SK-N-SH (cell line): ENCODE measurements around the gene CAMK2B. TPM values are rescaled to one million over a fixed set of nuclear protein-coding genes. Genes with fewer than 3 reads are reported as not detected.

Experiments
- CTCF ChIA-PET: fragments of 300-600, 350-600 bp; formaldehyde crosslinking; extraction: SDS; loops from one replicate; lab custom pipeline; 2021; lab: Yijun Ruan, JAX
- POLR2A ChIA-PET: fragments of 350-600 bp; sonication (Branson Sonifier 250); formaldehyde crosslinking; extraction: SDS; loops from one replicate; lab custom pipeline; 2020; ENCODE audit warnings: antibody characterized with exemption, inconsistent platforms; lab: Yijun Ruan, JAX
- DNase-seq: peaks from one replicate; pipeline ENCODE4 v3.0.0; 2012
- H2AFZ ChIP-seq: fragments of 200-600 bp; sonication (generic); 2 replicates; pipeline ENCODE4 v1.8.1; 2016; ENCODE audit warnings: antibody characterized with exemption, mild to moderate bottlenecking, low read depth
- H3F3A ChIP-seq: fragments of 200-600 bp; sonication (generic); replicated peaks from 2 replicates; pipeline ENCODE3; 2016; ENCODE audit warnings: antibody characterized with exemption, mild to moderate bottlenecking; ENCODE audit not compliant: insufficient read depth
- H3K27ac ChIP-seq, 2 experiments: fragments of 200-500 bp in 1 of 2; fragments of 200-600 bp in 1 of 2; sonication (Bioruptor generic) in 1 of 2; sonication (generic), shearing (Covaris generic) in 1 of 2; 2 replicates each; pipeline versions ENCODE4 v1.5.1 to v1.6.1; 2014 to 2016; ENCODE audit warnings: low read depth in 2 of 2, inconsistent platforms in 1 of 2, low read length in 1 of 2, mild to moderate bottlenecking in 1 of 2, mixed read lengths in 1 of 2
- H3K27me3 ChIP-seq: fragments of 200-600 bp; sonication (generic), shearing (Covaris generic); 2 replicates; pipeline ENCODE4 v1.6.1; 2016; ENCODE audit warnings: mixed run types; ENCODE audit not compliant: insufficient read depth
- H3K36me3 ChIP-seq, 2 experiments: fragments of 200-500 bp in 1 of 2; fragments of 200-600 bp in 1 of 2; sonication (Bioruptor generic) in 1 of 2; sonication (generic) in 1 of 2; replicated peaks in 1 of 2; 2 replicates each; pipeline versions ENCODE3 to v1.5.1; 2014 to 2016; ENCODE audit warnings: low read length in 1 of 2, mild to moderate bottlenecking in 1 of 2; ENCODE audit not compliant: insufficient read depth in 2 of 2, control insufficient read depth in 1 of 2
- H3K4me1 ChIP-seq, 2 experiments: fragments of 200-500 bp in 1 of 2; fragments of 200-600 bp in 1 of 2; sonication (Bioruptor generic) in 1 of 2; sonication (generic), shearing (Covaris generic) in 1 of 2; 2 replicates each; pipeline versions ENCODE4 v1.5.1 to v1.6.1; 2014 to 2016; ENCODE audit warnings: low read depth in 1 of 2, low read length in 1 of 2, mixed run types in 1 of 2; ENCODE audit not compliant: insufficient read depth in 2 of 2, control insufficient read depth in 1 of 2
- H3K4me2 ChIP-seq: fragments of 200-600 bp; sonication (generic), shearing (Covaris generic); 2 replicates; pipeline ENCODE4 v1.6.1; 2017; ENCODE audit warnings: mixed run types
- H3K4me3 ChIP-seq, 2 experiments: fragments of 200-500 bp in 1 of 2; fragments of 200-600 bp in 1 of 2; sonication (Bioruptor generic) in 1 of 2; sonication (generic), shearing (Covaris generic) in 1 of 2; 2 replicates each; pipeline versions ENCODE4 v1.5.1 to v1.8.1; 2014 to 2016; ENCODE audit warnings: low read depth in 2 of 2, inconsistent platforms in 1 of 2, low read length in 1 of 2, mild to moderate bottlenecking in 1 of 2, mixed read lengths in 1 of 2, moderate library complexity in 1 of 2
- H3K79me2 ChIP-seq: fragments of 200-600 bp; sonication (generic); 2 replicates; pipeline ENCODE4 v1.8.1; 2017; ENCODE audit warnings: mild to moderate bottlenecking; ENCODE audit not compliant: insufficient read depth
- H3K9ac ChIP-seq: fragments of 200-600 bp; sonication (generic); 2 replicates; pipeline ENCODE4 v1.6.1; 2017; ENCODE audit warnings: mixed run types
- H3K9me2 ChIP-seq: fragments of 200-600 bp; sonication (generic); 2 replicates; pipeline ENCODE4 v1.6.1; 2017; ENCODE audit warnings: mixed run types
- H3K9me3 ChIP-seq: fragments of 200-600 bp; sonication (generic); 2 replicates; pipeline ENCODE4 v1.6.1; 2017; ENCODE audit warnings: mixed run types, mild to moderate bottlenecking, moderate library complexity
- H4K20me1 ChIP-seq: fragments of 200-600 bp; sonication (generic); 2 replicates; pipeline ENCODE4 v1.6.1; 2017; ENCODE audit warnings: mild to moderate bottlenecking, mixed run types; ENCODE audit not compliant: insufficient read depth
- CTCF ChIP-seq: fragments of 200-600 bp; sonication (generic); IDR thresholded peaks from 2 replicates; pipeline ENCODE4 v1.6.1; 2017; ENCODE audit warnings: antibody characterized with exemption, mild to moderate bottlenecking, moderate library complexity
- FOXM1 ChIP-seq: IDR thresholded peaks from 2 replicates; pipeline ENCODE4 v1.4.0; 2012; ENCODE audit warnings: low read depth, mild to moderate bottlenecking
- JUND ChIP-seq: IDR thresholded peaks from 2 replicates; pipeline ENCODE4 v1.4.0; 2012
- MEF2A ChIP-seq: IDR thresholded peaks from 2 replicates; pipeline ENCODE4 v1.4.0; 2012; ENCODE audit warnings: low read depth, borderline replicate concordance
- MXI1 ChIP-seq: IDR thresholded peaks from 2 replicates; pipeline ENCODE4 v1.6.1; 2012; ENCODE audit warnings: mild to moderate bottlenecking, low read depth, low read length, improper control_type of control experiment
- NFIC ChIP-seq: IDR thresholded peaks from 2 replicates; pipeline ENCODE4 v1.4.0; 2012; ENCODE audit warnings: borderline replicate concordance
- RCOR1 ChIP-seq: fragments of 150-350 bp; IDR thresholded peaks from 2 replicates; pipeline ENCODE4 v1.6.1; 2017; ENCODE audit warnings: antibody characterized with exemption, low read length
- WGBS: methylation state at CpG from one replicate; pipeline ENCODE4 v1.1.6; 2017; ENCODE audit warnings: low lambda C conversion rate; 5-methylcytosine and 5-hydroxymethylcytosine counted together
- polyA plus RNA-seq, 3 experiments: library from polyadenylated mRNA; depleted of rRNA; stranded (reverse); fragments of >200 nt; gene quantifications; 2 replicates each; pipeline ENCODE4 v1.2.3, GENCODE V29; 2012
- TF ChIP-seq, protein P1 (sequence below): IDR thresholded peaks from 2 replicates; pipeline ENCODE4 v1.4.0; 2012; ENCODE audit warnings: low read depth, borderline replicate concordance
- TF ChIP-seq, protein P2 (sequence below): IDR thresholded peaks from 2 replicates; pipeline ENCODE4 v1.6.1; 2012; ENCODE audit warnings: mild to moderate bottlenecking, low read depth, low read length, moderate library complexity

Gene CAMK2B
- polyA plus RNA-seq, 1 of the 3 experiments (the other 2 are of a cell fraction), result 0.20 TPM

DNA sequence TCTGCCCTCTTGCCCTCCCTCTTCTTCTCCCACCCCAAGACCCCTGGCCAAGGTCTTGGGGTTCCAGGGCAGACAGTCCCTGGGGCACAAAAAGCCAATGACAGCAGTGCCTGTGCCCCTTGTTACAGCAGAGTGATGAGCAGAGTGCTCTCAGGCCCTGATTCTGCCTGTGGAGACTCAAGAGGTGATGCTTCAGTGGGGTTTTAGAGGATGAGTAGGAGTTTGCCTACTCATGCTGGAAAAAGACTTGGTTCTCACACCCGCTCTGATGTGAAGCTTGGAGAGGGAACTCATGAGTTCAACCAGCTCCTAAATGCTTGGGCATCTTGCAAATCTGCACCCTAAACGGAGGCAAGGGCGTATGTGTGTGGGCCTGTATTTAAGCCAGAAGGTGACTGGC lies 58.2 kb downstream of the CAMK2B start:
- CTCF ChIA-PET, result interaction anchor here (1.1 to 3.3 kb wide), 4 partner anchors 23 to 41 kb away, joined by 5 to 21 read pairs (median 11); no protein-coding TSS in a partner anchor
- H3K27me3 ChIP-seq, result peaks cover 48% of the 10 kb centered on the region

More for the DNA sequence above, 58.2 kb downstream of the CAMK2B start:
- no peaks in the 10 kb centered on the region for H3K36me3 ChIP-seq
- no peak overlapping the region for H2AFZ ChIP-seq
- no peaks in the 10 kb centered on the region for H4K20me1 ChIP-seq
- H3K9ac ChIP-seq, result no peak overlapping the region
- H3K9me2 ChIP-seq, result no peaks in the 10 kb centered on the region
- no peaks in the 10 kb centered on the region for H3F3A ChIP-seq
- no peaks in the 10 kb centered on the region for H3K9me3 ChIP-seq
- no peak overlapping the region for H3K4me2 ChIP-seq
- no peak overlapping the region for H3K27ac ChIP-seq
- H3K4me1 ChIP-seq, result peaks cover 0 to 60% of the 10 kb centered on the region in 2 experiments; a peak in 2 of 4 replicates
- WGBS, result 84% methylated on average over 3 of the region's 3 CpGs
- no peak overlapping the region for H3K4me3 ChIP-seq
- POLR2A ChIA-PET, result no interaction called here
- no peaks in the 10 kb centered on the region for H3K79me2 ChIP-seq
- TF ChIP-seq MXI1 (no peak), NFIC (no peak), CTCF (no peak), MEF2A (no peak), FOXM1 (no peak), RCOR1 (no peak), JUND (no peak)
- TF ChIP-seq, protein P1, sequence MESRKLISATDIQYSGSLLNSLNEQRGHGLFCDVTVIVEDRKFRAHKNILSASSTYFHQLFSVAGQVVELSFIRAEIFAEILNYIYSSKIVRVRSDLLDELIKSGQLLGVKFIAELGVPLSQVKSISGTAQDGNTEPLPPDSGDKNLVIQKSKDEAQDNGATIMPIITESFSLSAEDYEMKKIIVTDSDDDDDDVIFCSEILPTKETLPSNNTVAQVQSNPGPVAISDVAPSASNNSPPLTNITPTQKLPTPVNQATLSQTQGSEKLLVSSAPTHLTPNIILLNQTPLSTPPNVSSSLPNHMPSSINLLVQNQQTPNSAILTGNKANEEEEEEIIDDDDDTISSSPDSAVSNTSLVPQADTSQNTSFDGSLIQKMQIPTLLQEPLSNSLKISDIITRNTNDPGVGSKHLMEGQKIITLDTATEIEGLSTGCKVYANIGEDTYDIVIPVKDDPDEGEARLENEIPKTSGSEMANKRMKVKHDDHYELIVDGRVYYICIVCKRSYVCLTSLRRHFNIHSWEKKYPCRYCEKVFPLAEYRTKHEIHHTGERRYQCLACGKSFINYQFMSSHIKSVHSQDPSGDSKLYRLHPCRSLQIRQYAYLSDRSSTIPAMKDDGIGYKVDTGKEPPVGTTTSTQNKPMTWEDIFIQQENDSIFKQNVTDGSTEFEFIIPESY, result no peak
- TF ChIP-seq, protein P2, sequence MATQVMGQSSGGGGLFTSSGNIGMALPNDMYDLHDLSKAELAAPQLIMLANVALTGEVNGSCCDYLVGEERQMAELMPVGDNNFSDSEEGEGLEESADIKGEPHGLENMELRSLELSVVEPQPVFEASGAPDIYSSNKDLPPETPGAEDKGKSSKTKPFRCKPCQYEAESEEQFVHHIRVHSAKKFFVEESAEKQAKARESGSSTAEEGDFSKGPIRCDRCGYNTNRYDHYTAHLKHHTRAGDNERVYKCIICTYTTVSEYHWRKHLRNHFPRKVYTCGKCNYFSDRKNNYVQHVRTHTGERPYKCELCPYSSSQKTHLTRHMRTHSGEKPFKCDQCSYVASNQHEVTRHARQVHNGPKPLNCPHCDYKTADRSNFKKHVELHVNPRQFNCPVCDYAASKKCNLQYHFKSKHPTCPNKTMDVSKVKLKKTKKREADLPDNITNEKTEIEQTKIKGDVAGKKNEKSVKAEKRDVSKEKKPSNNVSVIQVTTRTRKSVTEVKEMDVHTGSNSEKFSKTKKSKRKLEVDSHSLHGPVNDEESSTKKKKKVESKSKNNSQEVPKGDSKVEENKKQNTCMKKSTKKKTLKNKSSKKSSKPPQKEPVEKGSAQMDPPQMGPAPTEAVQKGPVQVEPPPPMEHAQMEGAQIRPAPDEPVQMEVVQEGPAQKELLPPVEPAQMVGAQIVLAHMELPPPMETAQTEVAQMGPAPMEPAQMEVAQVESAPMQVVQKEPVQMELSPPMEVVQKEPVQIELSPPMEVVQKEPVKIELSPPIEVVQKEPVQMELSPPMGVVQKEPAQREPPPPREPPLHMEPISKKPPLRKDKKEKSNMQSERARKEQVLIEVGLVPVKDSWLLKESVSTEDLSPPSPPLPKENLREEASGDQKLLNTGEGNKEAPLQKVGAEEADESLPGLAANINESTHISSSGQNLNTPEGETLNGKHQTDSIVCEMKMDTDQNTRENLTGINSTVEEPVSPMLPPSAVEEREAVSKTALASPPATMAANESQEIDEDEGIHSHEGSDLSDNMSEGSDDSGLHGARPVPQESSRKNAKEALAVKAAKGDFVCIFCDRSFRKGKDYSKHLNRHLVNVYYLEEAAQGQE, result no peak
- no peak for DNase-seq
